ENCODE results near the gene HKDC1. TPM values are rescaled to one million over a fixed set of nuclear protein-coding genes. Genes with fewer than 3 reads are reported as not detected.
"Not testable (repeated sequence)": the region's sequence is repeated elsewhere in the genome, so short reads cannot be mapped to it uniquely, and the experiment has no call there.

Gene HKDC1
- total RNA-seq, 1 donor from 2014 or later, result 0.09 TPM

GRCh38 chr10:69285699-69286098, 65.6 kb downstream of the HKDC1 start:
- no peaks in the 10 kb centered on the region for H3K4me1 Mint-ChIP-seq
- DNase-seq, result no peak
- peaks cover 20% of the 10 kb centered on the region for H3K27me3 Mint-ChIP-seq
- no peaks in the 10 kb centered on the region for H3K9me3 Mint-ChIP-seq
- H3K27ac Mint-ChIP-seq, result no peak overlapping the region
- no peak overlapping the region for H3K4me3 Mint-ChIP-seq
- H3K36me3 Mint-ChIP-seq (ENCODE audit: low read depth), result no peaks in the 10 kb centered on the region
- intact Hi-C loops (cut with micrococcal nuclease), result no loop called here

- peaks cover 12% of the 10 kb centered on the region for H3K27me3 Mint-ChIP-seq
- H3K36me3 Mint-ChIP-seq (ENCODE audit: low read depth), result no peaks in the 10 kb centered on the region
- no peaks in the 10 kb centered on the region for H3K4me1 Mint-ChIP-seq
Observed at GRCh38 chr10:69287181-69287580, 67.0 kb downstream of the HKDC1 start.

GRCh38 chr10:69290993-69291392, 70.9 kb downstream of the HKDC1 start:
- no peaks in the 10 kb centered on the region for H3K36me3 Mint-ChIP-seq (ENCODE audit: low read depth)
- no peaks in the 10 kb centered on the region for H3K4me1 Mint-ChIP-seq
- H3K4me3 Mint-ChIP-seq, result no peak overlapping the region
- no peaks in the 10 kb centered on the region for H3K9me3 Mint-ChIP-seq
- H3K27me3 Mint-ChIP-seq, result peaks cover 12% of the 10 kb centered on the region
- H3K27ac Mint-ChIP-seq, result no peak overlapping the region
- intact Hi-C loops (cut with micrococcal nuclease), result no loop called here
- no peak for DNase-seq

More at GRCh38 chr10:69287181-69287580, 67.0 kb downstream of the HKDC1 start:
- no peak overlapping the region for H3K4me3 Mint-ChIP-seq
- intact Hi-C loops (cut with micrococcal nuclease), result no loop called here
- no peaks in the 10 kb centered on the region for H3K9me3 Mint-ChIP-seq
- H3K27ac Mint-ChIP-seq, result no peak overlapping the region
- no peak for DNase-seq

GRCh38 chr10:69292459-69292858, 72.3 kb downstream of the HKDC1 start:
- Mint-ChIP-seq H3K36me3 (ENCODE audit: low read depth) (no peaks in the 10 kb centered on the region), H3K4me3 (no peak overlapping the region), H3K27ac (no peak overlapping the region), H3K27me3 (peaks cover 11% of the 10 kb centered on the region), H3K9me3 (no peaks in the 10 kb centered on the region), H3K4me1 (no peaks in the 10 kb centered on the region)
- intact Hi-C loops (cut with micrococcal nuclease), result no loop called here
- DNase-seq, result no peak

GRCh38 chr10:69295027-69295636, 75.0 kb downstream of the HKDC1 start:
- DNase-seq, result no peak
- Mint-ChIP-seq H3K36me3 (ENCODE audit: low read depth) (no peaks in the 10 kb centered on the region), H3K27ac (no peak overlapping the region), H3K4me3 (no peak overlapping the region), H3K9me3 (no peaks in the 10 kb centered on the region), H3K4me1 (no peaks in the 10 kb centered on the region), H3K27me3 (peaks cover 10% of the 10 kb centered on the region)
- intact Hi-C loops (cut with micrococcal nuclease), result no loop called here

- Mint-ChIP-seq H3K9me3 (no peaks in the 10 kb centered on the region), H3K4me3 (no peak overlapping the region), H3K4me1 (peaks cover 2% of the 10 kb centered on the region), H3K36me3 (ENCODE audit: low read depth) (no peaks in the 10 kb centered on the region), H3K27ac (no peak overlapping the region), H3K27me3 (peaks cover 10% of the 10 kb centered on the region)
- intact Hi-C loops (cut with micrococcal nuclease), result no loop called here
- no peak for DNase-seq
Observed at GRCh38 chr10:69303632-69304051, 83.5 kb downstream of the HKDC1 start.

- no peak overlapping the region for H3K4me3 Mint-ChIP-seq
- peaks cover 8% of the 10 kb centered on the region for H3K27me3 Mint-ChIP-seq
- H3K9me3 Mint-ChIP-seq, result no peaks in the 10 kb centered on the region
- H3K4me1 Mint-ChIP-seq, result peaks cover 2% of the 10 kb centered on the region
- DNase-seq, result no peak
- no peaks in the 10 kb centered on the region for H3K36me3 Mint-ChIP-seq (ENCODE audit: low read depth)
- intact Hi-C loops (cut with micrococcal nuclease), result no loop called here
- H3K27ac Mint-ChIP-seq, result no peak overlapping the region
Observed at GRCh38 chr10:69306421-69306820, 86.3 kb downstream of the HKDC1 start.

GRCh38 chr10:69307434-69307833, 87.3 kb downstream of the HKDC1 start:
- no peak for DNase-seq
- Mint-ChIP-seq H3K9me3 (no peaks in the 10 kb centered on the region), H3K4me1 (peaks cover 2% of the 10 kb centered on the region), H3K27ac (no peak overlapping the region), H3K36me3 (ENCODE audit: low read depth) (no peaks in the 10 kb centered on the region), H3K27me3 (peaks cover 8% of the 10 kb centered on the region), H3K4me3 (no peak overlapping the region)
- intact Hi-C loops (cut with micrococcal nuclease), result no loop called here

- intact Hi-C loops (cut with micrococcal nuclease); H3K4me1 Mint-ChIP-seq; H3K27ac Mint-ChIP-seq; H3K36me3 Mint-ChIP-seq (ENCODE audit: low read depth); DNase-seq; H3K4me3 Mint-ChIP-seq; H3K27me3 Mint-ChIP-seq; H3K9me3 Mint-ChIP-seq: not testable (repeated sequence)
Observed at GRCh38 chr10:69308304-69308703, 88.2 kb downstream of the HKDC1 start.

GRCh38 chr10:69311309-69311708, 91.2 kb downstream of the HKDC1 start:
- intact Hi-C loops (cut with micrococcal nuclease), result no loop called here
- DNase-seq, result no peak
- peaks cover 9% of the 10 kb centered on the region for H3K4me1 Mint-ChIP-seq
- no peaks in the 10 kb centered on the region for H3K36me3 Mint-ChIP-seq (ENCODE audit: low read depth)
- no peak overlapping the region for H3K27ac Mint-ChIP-seq
- H3K4me3 Mint-ChIP-seq, result no peak overlapping the region
- no peaks in the 10 kb centered on the region for H3K9me3 Mint-ChIP-seq
- peaks cover 2% of the 10 kb centered on the region for H3K27me3 Mint-ChIP-seq

GRCh38 chr10:69312528-69312927, 92.4 kb downstream of the HKDC1 start:
- Mint-ChIP-seq H3K9me3 (no peaks in the 10 kb centered on the region), H3K4me1 (peaks cover 17% of the 10 kb centered on the region), H3K27ac (no peak overlapping the region), H3K27me3 (no peaks in the 10 kb centered on the region), H3K36me3 (ENCODE audit: low read depth) (no peaks in the 10 kb centered on the region), H3K4me3 (no peak overlapping the region)
- intact Hi-C loops (cut with micrococcal nuclease), result no loop called here
- no peak for DNase-seq

GRCh38 chr10:69315100-69315542, 95.0 kb downstream of the HKDC1 start:
- no peaks in the 10 kb centered on the region for H3K27me3 Mint-ChIP-seq
- H3K4me1 Mint-ChIP-seq, result peaks cover 21% of the 10 kb centered on the region
- H3K36me3 Mint-ChIP-seq (ENCODE audit: low read depth), result peaks cover 6% of the 10 kb centered on the region
- no peak overlapping the region for H3K4me3 Mint-ChIP-seq
- no peak for DNase-seq
- H3K27ac Mint-ChIP-seq, result peak overlapping the region; percentile 64
- intact Hi-C loops (cut with micrococcal nuclease), result no loop called here
- H3K9me3 Mint-ChIP-seq, result no peaks in the 10 kb centered on the region

GRCh38 chr10:69315610-69316312, 95.6 kb downstream of the HKDC1 start:
- Mint-ChIP-seq H3K9me3 (no peaks in the 10 kb centered on the region), H3K27ac (peak overlapping the region; percentile 64), H3K4me1 (peaks cover 23% of the 10 kb centered on the region), H3K4me3 (peak overlapping the region; percentile 2), H3K27me3 (no peaks in the 10 kb centered on the region), H3K36me3 (ENCODE audit: low read depth) (peaks cover 6% of the 10 kb centered on the region)
- intact Hi-C loops (cut with micrococcal nuclease), result no loop called here
- DNase-seq, result no peak

- no peaks in the 10 kb centered on the region for H3K27me3 Mint-ChIP-seq
- H3K9me3 Mint-ChIP-seq, result no peaks in the 10 kb centered on the region
- peaks cover 8% of the 10 kb centered on the region for H3K36me3 Mint-ChIP-seq (ENCODE audit: low read depth)
- DNase-seq, result no peak
- no peak overlapping the region for H3K4me3 Mint-ChIP-seq
- H3K4me1 Mint-ChIP-seq, result peaks cover 27% of the 10 kb centered on the region
- intact Hi-C loops (cut with micrococcal nuclease), result no loop called here
- H3K27ac Mint-ChIP-seq, result peak overlapping the region; percentile 36
Observed at GRCh38 chr10:69316313-69317059, 96.4 kb downstream of the HKDC1 start.

Measured in activated CD4-positive, alpha-beta T cell treated with anti-CD3 and anti-CD28 coated beads, Interleukin-2, amount 10 ng/mL, durations not matched to agents 24 days and 14 days (primary cell).